Stimulated activated CD4-positive, alpha-beta T cell treated with anti-CD3 and anti-CD28 coated beads, Interleukin-15, amount 100 ng/mL, for 1 hour (primary cell): Measurements from ENCODE around the gene CGB7.
"Not testable (repeated sequence)": the region's sequence is repeated elsewhere in the genome, so short reads cannot be mapped to it uniquely, and the experiment has no call there.

ENCODE experiments used
- DNase-seq, 2 donors: peaks; one replicate each; pipeline ENCODE4 v3.0.0-alpha.2; 2020; ENCODE audit warnings: low read depth in 1 of 2, low spot score in 1 of 2

The CGB7 gene

DNA sequence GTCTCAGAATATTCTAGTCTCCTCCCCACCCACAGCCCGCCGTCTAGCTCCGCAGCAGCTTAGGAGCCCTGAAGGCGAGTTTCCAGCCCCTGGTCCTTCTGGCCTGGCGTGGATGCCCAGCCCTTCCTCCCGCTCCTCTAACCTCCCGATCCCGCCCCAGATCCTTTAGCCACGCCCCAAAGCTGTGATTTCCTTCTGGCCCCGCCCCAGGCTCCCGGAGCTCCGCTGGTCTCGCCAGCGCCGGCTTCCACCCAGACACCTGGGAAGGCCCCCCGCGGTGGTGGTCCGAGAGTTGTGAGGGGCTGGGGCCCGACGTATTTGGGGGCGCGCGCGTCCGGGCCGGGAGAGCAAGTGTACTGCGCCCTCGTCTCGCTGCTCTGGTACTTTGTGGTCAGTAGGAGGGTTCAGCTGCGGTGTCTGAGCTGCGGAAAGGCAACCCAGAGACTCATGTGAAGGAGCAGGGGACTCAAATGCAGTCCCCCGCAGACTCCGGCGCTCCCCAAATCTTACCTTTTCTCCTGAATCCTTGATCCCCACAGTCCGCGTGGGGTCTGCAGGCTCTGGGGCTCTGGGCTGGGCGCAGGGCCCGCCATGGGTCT is at the start of gene CGB7:
Gene CGB7 (minus strand): TSS at position 114 of the 599 bp plus-strand sequence. CDS start 2,374 bp downstream, outside the sequence.
- DNase-seq: peak in 1 of 2 donors; percentile 7

DNA sequence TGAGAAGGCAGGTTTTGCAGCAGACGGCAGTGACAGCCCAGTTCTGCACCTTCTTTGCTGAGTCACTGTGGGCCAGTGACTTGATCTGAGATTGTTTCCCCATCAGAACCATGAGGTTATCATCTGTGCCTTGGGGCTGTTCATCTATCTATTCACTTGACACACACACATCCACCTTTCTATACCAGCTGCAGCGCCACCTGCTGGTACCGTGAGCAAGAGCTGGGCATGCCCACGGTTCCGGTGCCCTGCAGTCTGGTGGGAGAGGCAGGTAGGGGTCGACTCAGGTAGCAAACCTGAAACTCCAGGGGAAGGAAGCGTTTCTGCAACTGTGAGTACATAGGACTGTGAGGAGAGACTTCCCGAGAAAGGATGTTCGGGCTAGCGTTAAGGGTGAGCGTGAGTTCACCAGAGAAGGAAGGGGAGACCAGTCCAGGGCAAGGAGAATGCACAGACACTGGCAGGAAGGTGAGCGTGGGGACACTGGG is 49.1 kb upstream of the CGB7 start:
- DNase-seq: peak in 1 of 2 donors; percentile 60

DNA sequence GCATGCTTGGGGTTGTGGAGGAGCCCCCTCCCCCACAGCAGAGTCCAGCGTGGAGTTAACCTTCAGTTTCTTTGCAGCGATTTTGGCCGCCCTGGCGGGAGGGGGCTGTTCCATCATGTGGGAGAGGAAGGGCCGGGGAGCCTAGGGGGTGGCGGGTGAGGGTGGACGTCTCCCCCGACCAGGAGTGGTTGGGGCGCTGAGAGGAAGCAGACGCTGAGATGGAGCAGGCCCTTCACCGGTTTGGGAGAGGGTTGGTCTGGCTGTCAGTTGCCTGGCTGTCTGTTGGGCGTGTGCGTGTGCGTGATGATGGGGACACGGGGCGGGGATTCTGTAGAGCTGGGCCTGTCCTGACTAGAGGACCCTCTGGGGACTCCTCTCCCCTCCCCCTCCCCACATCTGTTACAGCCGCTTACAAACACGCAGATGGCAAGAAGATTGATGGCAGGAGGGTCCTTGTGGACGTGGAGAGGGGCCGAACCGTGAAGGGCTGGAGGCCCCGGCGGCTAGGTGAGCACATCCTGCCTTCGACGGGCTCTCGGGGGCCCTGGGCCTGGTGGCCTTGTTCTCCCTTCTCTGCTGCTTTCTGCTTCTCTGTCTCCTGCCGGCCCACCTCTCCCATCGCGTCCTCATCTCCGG is 46.8 kb upstream of the CGB7 start:
- no peak for DNase-seq

DNA sequence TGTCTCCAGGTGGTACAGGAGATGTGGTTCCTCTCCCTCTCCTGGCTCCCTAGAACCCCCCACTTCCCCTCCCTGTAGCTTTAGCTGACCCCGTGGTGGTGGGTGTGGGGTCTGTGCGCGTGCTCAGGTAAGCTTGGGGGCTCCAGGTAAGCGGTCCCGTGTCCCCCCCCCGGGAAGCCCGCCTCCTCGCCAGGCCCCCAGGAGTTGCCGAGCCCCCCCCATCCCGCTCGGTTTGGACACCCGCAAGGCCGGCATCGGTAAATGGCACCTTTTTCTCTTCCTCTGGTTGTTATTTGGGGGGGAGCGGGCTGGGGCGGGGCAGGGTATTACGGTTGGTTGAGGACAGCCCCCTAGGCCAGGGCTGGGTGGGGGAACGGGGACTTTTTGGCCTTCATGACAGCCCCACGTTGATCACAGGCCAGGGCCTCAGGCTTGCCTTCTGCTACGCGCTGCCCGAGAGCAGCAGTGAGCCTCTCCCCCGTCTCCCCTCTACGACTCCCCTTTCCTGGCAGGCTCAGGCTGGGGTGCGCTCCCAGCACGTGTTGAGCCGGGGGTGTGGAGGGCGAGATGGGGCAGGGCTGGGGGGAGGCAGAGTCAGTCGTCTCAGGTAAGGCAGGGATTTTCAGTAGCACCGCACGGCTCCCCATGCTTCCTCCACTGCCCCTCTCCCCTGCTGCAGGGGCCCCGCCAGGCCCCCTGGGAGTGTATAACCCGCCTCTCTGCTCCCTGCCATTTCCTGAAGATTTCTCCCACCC is 46.0 kb upstream of the CGB7 start:
- no peak for DNase-seq

DNA sequence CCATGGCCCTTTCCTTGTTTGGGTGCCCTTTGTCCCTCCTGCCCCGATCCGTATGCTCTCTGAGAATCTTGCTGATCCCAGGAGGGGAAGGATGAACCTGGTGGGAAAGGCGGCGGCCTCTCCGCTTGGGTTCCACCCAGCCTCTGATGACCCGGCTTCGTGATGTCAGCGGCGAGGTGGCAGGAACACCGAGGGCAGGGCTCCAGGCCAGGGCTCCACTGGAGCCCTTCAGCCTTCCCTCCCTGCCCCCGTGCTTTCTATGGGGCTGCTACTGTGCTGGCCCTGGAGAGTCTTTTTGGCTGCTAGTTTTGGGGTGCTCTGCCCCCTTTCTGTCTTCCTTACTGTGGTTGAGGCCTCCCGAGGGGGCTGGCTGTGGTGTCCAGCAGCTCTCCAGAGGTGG is 44.8 kb upstream of the CGB7 start:
- no peak for DNase-seq

DNA sequence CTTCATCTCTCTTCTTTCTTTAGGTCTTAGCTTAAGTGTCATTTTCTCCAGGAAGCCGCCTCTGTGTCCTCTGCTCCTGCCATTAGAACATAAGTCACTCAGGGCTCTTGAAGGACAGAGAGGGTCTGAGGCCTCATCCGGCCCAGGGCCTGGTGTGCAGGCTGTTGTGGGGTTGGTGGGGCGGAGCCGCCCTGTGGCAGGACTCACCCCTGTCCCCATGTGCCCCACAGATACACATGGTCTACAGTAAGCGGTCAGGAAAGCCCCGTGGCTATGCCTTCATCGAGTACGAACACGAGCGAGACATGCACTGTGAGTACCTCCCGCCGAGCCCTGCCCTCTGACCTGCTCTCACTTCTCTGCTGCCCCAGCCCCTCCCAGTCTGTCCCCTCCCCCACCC is 43.6 kb upstream of the CGB7 start:
- DNase-seq: no peak

DNA sequence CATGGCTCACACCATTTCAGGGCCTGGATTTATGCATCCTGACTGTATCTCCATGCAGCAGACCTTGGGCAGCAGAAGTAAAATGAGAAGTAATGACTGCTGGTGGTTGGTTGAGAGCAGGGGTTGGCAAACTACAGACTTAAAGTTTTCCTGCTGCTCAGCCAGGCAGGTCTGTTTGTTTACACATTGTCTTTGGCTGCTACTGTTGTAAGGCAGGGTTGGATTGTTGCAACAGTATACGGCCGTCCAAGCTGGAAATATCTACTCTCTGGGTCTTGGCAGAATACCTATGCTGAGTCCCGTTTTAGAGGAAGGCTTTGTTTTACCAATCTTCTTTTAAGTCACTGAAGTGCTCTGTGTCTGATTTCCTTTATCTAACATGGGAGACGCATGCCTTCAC is 41.2 kb upstream of the CGB7 start:
- no peak for DNase-seq

DNA sequence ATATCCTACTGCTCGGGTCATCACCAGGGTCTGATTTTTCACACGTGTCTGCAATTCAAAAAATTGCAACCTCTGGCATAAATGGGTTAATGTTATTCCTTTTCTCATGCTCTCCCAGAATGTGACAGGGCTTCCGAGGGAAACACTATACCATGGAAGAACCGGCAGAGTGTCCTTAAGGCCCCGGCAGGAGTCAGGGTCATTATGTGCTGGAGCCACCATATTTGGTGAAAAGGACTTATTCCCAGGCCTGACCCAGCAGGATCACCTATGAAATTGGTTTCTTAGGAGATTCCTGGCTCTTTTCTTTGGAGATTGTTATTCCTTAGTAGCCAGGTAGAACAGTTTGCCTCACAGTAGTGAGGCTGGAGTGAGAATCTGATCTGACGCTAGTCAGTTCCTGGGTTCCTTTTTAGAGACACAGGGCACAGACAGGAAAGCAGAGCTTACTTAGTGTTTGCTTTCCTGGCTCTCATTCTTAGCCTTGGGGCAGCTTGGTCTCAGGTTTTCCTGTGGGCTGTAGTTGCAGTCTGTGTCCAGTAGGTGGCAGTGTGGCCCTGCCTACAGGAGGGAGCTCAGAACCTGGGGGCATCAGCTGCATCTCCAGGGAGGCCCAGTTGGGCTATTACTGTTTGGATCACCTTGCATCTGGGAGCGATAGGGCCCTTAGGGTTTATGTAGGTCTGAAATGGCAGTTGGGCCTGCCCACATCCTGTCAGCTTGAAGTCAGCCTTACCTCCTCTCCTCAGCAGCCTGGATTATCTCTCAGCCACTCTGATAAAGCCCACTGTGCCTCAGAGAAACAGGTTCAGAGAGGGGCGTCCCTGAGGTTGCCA is 40.1 kb upstream of the CGB7 start:
- DNase-seq: peak; percentile 53 to 54

DNA sequence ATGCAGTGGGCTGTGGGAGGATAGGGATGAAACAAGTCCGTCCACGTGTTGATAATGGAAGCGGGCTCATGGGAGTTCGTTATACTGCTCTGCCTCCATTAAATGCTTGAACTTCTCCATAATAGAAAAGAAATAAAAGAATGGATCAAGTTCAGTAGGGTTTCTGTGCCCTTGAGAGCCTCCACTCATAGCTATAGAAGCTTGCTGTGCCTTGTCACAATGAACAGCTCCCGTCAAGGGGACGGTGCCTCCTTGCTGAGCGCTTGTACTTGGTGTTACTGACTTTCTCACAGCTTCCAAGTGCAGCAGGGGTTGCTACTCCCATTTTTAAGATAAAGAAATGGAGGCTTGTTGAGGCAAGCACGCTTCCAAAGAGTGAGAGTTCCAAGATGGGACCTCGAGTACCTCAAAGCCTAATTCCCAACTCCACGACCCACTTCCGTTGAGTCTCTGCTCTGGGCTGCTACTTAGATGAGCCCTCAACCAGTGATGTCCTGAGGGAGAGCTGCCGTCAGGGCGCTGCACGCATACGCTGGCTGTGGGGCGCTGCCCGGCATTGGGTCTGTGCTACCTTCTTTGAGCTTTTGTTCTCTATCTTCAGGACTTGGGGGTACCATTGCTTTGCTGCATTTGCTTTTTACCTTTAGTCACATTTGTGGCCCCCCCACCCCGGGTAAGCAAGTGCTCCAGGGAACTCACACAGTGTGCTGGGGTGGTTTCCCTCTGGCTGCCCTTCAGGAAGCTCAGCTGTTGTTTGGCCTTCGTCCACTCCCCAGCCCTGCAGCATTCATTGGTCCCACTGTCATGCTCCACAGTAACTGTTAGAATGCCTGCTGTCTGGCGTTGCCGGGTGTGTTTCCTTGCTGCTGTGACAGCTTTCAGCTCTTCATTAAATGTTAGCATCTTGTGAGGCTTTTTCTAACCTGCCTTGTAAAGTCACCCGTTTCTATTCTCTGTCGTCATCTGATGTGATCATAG is 37.2 kb upstream of the CGB7 start:
- no peak for DNase-seq

DNA sequence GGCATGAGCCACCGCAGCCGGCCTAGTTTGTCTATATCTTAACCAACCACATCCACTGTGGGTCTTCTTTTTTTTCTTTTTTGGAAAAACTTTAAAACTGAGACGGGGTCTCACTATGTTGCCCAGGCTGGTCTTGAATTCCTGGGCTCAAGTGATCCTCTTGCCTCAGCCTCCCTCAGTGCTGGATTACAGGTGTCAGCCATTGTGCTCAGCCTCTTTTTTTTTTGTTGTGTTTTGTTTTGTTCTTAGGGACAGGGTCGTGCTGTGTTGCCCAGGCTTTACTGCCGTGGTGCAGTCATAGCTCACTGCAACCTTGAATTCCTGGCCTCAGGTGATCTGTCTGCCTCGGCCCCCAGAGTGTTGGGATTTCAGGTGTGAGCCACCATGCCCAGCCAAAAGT is 35.1 kb upstream of the CGB7 start:
- no peak for DNase-seq

DNA sequence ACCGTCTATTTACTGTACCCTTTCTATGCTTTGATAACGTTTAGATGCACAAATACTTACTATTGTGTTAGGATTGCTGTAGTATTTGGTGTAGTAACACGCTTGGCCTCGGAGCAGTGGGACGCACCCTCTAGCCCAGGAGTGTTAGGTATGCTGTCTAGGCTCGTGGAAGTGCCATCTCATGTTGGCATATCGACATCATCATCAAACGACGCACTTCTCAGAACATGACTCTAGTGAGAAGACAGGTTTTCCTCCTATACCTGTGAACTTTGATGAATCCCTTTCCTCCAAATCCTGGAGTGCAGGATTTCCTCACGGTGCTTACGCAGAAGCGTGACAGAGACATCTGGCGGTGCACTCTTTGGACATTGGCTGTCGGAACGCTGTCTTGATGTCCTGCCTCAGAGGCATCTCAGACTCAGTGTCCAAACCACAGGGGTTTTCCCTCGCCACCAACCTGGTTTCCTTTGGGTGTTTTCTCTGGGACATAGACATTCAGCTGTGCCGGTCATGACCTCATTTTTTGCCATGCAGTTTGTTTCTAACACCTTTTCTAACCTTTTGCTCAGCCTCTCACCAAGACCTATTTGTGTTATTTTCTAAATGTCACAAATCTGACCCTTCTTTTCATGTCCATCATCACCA is 34.0 kb upstream of the CGB7 start:
- DNase-seq: no peak

DNA sequence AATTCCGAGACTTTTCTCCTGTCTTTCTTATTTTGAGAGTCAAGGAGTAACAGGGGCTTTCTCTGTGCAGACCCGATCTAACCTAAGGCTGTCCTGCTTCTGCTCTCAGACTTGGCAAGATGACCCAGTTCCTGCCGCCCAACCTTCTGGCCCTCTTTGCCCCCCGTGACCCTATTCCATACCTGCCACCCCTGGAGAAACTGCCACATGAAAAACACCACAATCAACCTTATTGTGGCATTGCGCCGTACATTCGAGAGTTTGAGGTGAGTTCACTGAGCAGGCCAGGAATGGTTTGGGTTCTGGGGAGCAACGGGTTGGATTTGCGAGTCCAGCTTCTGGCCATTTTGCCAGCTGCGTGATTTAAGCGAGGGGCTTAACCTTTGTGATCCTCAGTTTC is 28.7 kb upstream of the CGB7 start:
- no peak for DNase-seq

DNA sequence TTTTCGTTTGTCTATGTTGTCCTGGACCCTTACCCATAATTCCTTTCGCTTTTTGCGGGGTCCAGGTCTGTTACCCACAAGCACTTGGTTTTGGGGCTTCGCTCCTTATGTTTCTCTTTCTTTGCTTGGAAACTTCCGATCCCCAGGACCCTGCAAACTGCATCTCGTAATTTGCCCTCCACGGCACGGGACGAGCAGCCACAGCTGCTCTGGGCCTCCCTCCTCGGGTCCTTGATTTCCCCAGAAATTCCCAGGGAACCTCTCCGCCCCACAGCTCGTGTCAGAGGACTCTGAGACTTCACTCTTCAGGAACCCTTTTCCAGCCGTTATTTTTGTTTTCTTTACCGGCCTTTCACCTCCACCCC is 28.3 kb upstream of the CGB7 start:
- DNase-seq: no peak

DNA sequence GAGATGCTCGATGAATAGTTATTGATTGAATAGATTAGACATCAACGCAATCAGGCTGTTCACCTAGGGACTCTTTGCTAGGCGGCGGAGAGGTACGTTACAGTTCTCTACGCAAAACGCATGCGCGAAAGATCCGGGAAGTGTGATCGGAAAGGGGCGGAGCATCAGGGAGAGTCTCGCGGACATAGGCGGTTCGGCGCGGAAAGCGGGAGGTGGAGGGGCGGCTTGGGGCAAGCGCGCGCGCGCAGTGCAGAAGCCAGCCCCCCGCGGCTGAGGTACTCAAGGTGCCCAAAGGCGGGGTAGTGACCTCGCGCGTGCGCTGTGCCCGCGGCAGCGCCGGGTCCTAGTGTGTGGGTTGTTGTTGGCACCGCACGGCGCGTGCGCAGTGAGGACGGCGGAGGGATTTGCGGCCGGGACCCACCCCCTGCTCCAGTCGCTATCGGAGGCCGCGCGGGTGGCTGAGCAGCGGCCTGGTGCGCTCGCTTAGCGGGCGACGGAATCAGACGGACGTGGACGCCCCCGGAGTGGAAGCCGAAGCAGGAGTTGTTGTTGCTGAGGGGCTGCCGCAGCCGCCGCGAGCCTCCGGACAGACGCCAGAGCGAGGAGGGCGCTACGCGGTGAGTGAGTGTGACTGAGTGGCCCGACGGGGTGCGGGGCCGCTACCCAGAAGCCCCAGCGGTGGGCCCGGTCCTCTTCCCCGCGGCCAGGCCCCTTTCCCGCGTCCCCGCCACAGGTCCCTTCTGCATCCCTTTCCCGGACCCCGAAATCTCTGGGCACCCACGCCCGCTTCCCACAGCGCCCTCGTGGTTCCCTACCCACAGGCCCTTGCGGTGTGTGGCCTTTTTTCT is 27.7 kb upstream of the CGB7 start, which contains the start of gene SNRNP70:
Gene SNRNP70 (plus strand): TSS at position 432 of the 848 bp plus-strand sequence. CDS start 964 bp downstream, outside the sequence.
- peak; percentile 98 to 99 for DNase-seq

DNA sequence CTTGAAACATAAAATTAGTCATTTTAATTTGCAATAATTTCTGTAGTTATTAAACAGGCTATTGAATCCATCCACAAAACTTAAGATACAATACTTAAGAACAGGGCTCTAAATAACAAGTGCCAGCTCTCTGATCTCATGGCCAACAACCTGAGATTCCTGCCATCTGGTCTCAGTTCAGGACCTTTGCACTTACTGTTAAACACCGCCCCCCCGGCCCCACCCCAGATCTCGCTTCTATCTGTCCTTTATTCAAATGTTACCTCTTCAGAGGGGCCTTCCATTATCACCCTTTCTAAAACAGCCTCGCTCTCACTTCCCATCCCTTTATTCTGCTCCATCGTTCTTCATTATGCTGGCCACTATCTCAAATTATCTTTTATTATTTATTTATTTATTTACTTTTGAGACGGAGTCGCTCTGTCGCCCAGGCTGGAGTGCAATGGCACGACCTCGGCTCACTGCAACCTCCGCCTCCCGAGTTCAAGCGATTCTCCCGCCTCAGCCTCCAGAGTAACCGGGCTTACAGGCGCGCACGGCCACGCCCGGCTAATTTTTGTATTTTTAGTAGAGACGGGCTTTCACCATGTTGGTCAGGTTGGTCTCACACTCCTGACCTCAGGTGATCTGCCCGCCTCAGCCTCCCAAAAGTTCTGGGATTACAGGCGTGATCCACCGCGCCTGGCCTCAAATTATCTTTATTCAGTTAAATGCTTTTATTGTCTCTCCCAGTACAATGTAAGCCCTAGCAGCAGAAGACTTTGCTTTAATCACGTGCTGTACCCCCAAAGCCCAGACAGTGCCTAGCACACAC is 26.9 kb upstream of the CGB7 start:
- no peak for DNase-seq

DNA sequence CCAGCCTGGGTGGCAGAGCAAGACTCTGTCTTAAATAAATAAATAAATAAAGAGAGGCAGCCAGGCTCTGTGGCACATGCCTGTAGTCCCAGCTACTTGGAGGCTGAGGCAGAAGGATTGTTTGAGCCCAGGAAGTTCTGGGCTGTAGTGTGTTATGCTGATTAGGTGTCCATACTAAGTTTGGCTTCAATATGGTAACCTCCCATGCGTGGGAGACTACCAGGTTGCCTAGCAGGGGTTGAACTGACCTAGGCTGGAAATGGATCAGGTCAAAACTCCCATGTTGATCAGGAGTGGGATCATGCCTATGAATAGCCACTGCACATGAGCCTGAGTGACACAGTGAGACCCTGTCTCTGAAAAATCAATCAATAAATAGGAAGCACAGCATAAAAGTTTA is 23.7 kb upstream of the CGB7 start:
- DNase-seq: no peak

DNA sequence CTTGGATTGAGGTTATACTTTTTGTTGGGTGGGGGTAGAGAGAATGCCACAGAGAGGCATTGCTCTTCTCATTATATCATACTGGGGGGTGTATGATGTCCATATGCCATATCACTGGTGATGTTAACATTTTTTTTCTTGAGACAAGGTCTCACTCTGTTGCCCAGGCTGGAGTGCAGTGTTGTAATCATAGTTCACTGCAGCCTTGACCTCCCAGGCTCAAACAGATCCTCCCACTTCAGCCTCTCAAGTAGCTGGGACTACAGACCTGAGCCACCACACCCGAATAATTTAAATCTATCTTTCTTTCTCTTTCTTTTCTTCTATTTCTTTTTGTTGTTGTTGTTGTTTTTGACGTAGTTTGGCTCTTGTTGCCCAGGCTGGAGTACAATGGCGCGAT is 22.8 kb upstream of the CGB7 start:
- no peak for DNase-seq

DNA sequence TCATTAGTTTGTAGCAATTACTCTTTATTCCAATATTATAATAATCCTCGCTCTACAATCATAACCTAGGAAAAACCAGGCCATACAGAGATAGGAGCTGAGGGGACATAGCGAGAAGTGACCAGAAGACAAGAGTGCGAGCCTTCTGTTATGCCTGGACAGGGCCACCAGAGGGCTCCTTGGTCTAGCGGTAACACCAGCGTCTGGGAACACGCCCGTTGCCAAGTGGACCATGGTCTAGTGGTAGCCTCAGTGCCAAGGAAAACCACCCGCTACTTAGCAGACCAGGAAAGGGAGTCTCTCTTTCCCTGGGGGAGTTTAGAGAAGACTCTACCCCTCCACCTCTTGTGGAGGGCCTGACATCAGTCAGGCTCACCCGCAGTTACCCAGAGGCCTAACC is 17.3 kb upstream of the CGB7 start:
- not testable (repeated sequence) for DNase-seq
